H1 (cell line): Measurements from ENCODE around the gene LTA4H. TPM values are rescaled to one million over a fixed set of nuclear protein-coding genes. Genes with fewer than 3 reads are reported as not detected.

Experiments
- CTCF ChIA-PET: fragments of 300-600 bp; sonication (Branson Sonifier 250); formaldehyde crosslinking; loops from one replicate; lab custom pipeline; 2021; ENCODE audit not compliant: partially characterized antibody; lab: Charles Lee
- POLR2A ChIA-PET: fragments of 300-600 bp; sonication (Branson Sonifier 250); formaldehyde crosslinking; loops from one replicate; lab custom pipeline; 2021; ENCODE audit warnings: inconsistent platforms; ENCODE audit not compliant: partially characterized antibody; lab: Charles Lee
- DNase-seq, 2 experiments: peaks; one replicate each; pipeline versions ENCODE4 v3.0.0 to v3.0.0-alpha.2; 2010 to 2022; ENCODE audit warnings: low spot score in 2 of 2, low read depth in 1 of 2, mixed read lengths in 1 of 2
- FAIRE-seq: peaks from 2 replicates; lab custom pipeline; 2011; peaks lifted over from hg19 to GRCh38; lab: Jason Lieb, UNC
- H2AFZ ChIP-seq: 2 replicates; pipeline ENCODE4 v1.8.1; 2012; ENCODE audit warnings: low read length, inconsistent platforms
- H2AK5ac ChIP-seq: 2 replicates; pipeline ENCODE4 v1.6.1; 2013; ENCODE audit warnings: low read depth, low read length
- H2BK120ac ChIP-seq: replicated peaks from 2 replicates; pipeline ENCODE3; 2013; ENCODE audit warnings: low read depth, low read length, inconsistent platforms
- H2BK12ac ChIP-seq: 2 replicates; pipeline ENCODE4 v1.6.1; 2013; ENCODE audit warnings: low read depth, low read length
- H2BK15ac ChIP-seq: 2 replicates; pipeline ENCODE4 v1.6.1; 2013; ENCODE audit warnings: low read length
- H2BK20ac ChIP-seq: 2 replicates; pipeline ENCODE4 v1.6.1; 2013; ENCODE audit warnings: low read length
- H2BK5ac ChIP-seq: 2 replicates; pipeline ENCODE4 v1.6.1; 2013; ENCODE audit warnings: low read depth, low read length
- H3K14ac ChIP-seq: 2 replicates; pipeline ENCODE4 v1.6.1; 2013; ENCODE audit warnings: inconsistent platforms; ENCODE audit not compliant: insufficient read length
- H3K18ac ChIP-seq: 2 replicates; pipeline ENCODE4 v1.6.1; 2013; ENCODE audit warnings: low read length; ENCODE audit errors: extremely low read depth
- H3K23ac ChIP-seq: 2 replicates; pipeline ENCODE4 v1.6.1; 2013; ENCODE audit warnings: inconsistent platforms; ENCODE audit not compliant: insufficient read length
- H3K23me2 ChIP-seq: 2 replicates; pipeline ENCODE4 v1.6.1; 2013; ENCODE audit warnings: low read depth, low read length
- H3K27ac ChIP-seq: 2 replicates; pipeline ENCODE4 v1.6.1; 2011; ENCODE audit warnings: low read depth, low read length, inconsistent platforms
- H3K27me3 ChIP-seq, 4 experiments: replicated peaks in 1 of 4; 1 replicate in 1 of 4; 2 replicates in 3 of 4; pipeline versions ENCODE4 v1.6.1 to v1.8.1; 2011 to 2013; ENCODE audit warnings: low read length in 3 of 4, mild to moderate bottlenecking in 3 of 4, inconsistent platforms in 2 of 4, mixed read lengths in 2 of 4, moderate library complexity in 1 of 4; ENCODE audit not compliant: control insufficient read depth in 3 of 4, insufficient read depth in 3 of 4; ENCODE audit errors: extremely low read depth in 1 of 4
- H3K36me3 ChIP-seq, 4 experiments: 2 replicates each; pipeline versions ENCODE4 v1.6.1 to v1.8.1; 2011 to 2013; ENCODE audit warnings: mild to moderate bottlenecking in 4 of 4, low read length in 3 of 4, moderate library complexity in 2 of 4, control low read depth in 1 of 4, inconsistent platforms in 1 of 4; ENCODE audit not compliant: insufficient read depth in 4 of 4, control insufficient read depth in 2 of 4
- H3K4ac ChIP-seq: replicated peaks from 2 replicates; pipeline ENCODE3; 2013; ENCODE audit warnings: low read length, low read depth, mixed read lengths, inconsistent platforms; ENCODE audit not compliant: insufficient read length
- H3K4me1 ChIP-seq, 4 experiments: replicated peaks in 1 of 4; 1 replicate in 1 of 4; 2 replicates in 3 of 4; pipeline versions ENCODE4 v1.6.1 to v1.8.1; 2011 to 2013; ENCODE audit warnings: low read length in 3 of 4, inconsistent platforms in 2 of 4, mixed read lengths in 1 of 4; ENCODE audit not compliant: insufficient read depth in 4 of 4, control insufficient read depth in 3 of 4
- H3K4me2 ChIP-seq, 2 experiments: 2 replicates each; pipeline versions ENCODE4 v1.6.1 to v1.8.1; 2011 to 2013; ENCODE audit warnings: low read depth in 2 of 2, low read length in 2 of 2, control low read depth in 1 of 2, inconsistent platforms in 1 of 2, mild to moderate bottlenecking in 1 of 2; ENCODE audit not compliant: insufficient read depth in 1 of 2
- H3K4me3 ChIP-seq, 4 experiments: fragments of 200-600, 300-600 bp in 1 of 4; sonication (generic), shearing (Covaris generic), sonication (Bioruptor Twin) in 1 of 4; 2 replicates each; pipeline versions ENCODE4 v1.5.1 to v1.8.1; 2011 to 2016; ENCODE audit warnings: low read length in 4 of 4, low read depth in 3 of 4, control low read depth in 2 of 4, inconsistent platforms in 2 of 4, mild to moderate bottlenecking in 2 of 4, mixed read lengths in 1 of 4, moderate library complexity in 1 of 4; ENCODE audit not compliant: insufficient read depth in 2 of 4; ENCODE audit errors: extremely low read depth in 1 of 4
- H3K56ac ChIP-seq: replicated peaks from 2 replicates; pipeline ENCODE3; 2013; ENCODE audit warnings: low read depth, mild to moderate bottlenecking, mixed read lengths, low read length, inconsistent platforms; ENCODE audit not compliant: insufficient read length
- H3K79me1 ChIP-seq: 2 replicates; pipeline ENCODE4 v1.6.1; 2013; ENCODE audit warnings: low read depth, low read length, control low read depth
- H3K79me2 ChIP-seq, 2 experiments: 2 replicates each; pipeline versions ENCODE4 v1.6.1 to v1.8.1; 2012 to 2013; ENCODE audit warnings: low read length in 2 of 2, mild to moderate bottlenecking in 2 of 2, inconsistent platforms in 1 of 2; ENCODE audit not compliant: insufficient read depth in 2 of 2, control insufficient read depth in 1 of 2
- H3K9ac ChIP-seq, 4 experiments: replicated peaks in 1 of 4; 1 replicate in 1 of 4; 2 replicates in 3 of 4; pipeline versions ENCODE4 v1.6.1 to v1.8.1; 2011 to 2013; ENCODE audit warnings: low read depth in 3 of 4, low read length in 3 of 4, control low read depth in 2 of 4, mild to moderate bottlenecking in 2 of 4, moderate library complexity in 2 of 4, inconsistent platforms in 1 of 4; ENCODE audit errors: extremely low read depth in 1 of 4
- H3K9me3 ChIP-seq, 2 experiments: 2 replicates each; pipeline versions ENCODE4 v1.6.1 to v1.8.1; 2012 to 2013; ENCODE audit warnings: mild to moderate bottlenecking in 2 of 2, moderate library complexity in 2 of 2, control low read depth in 1 of 2, inconsistent platforms in 1 of 2, low read depth in 1 of 2, low read length in 1 of 2, mixed read lengths in 1 of 2; ENCODE audit not compliant: insufficient read depth in 2 of 2
- H4K20me1 ChIP-seq, 2 experiments: replicated peaks in 1 of 2; 2 replicates each; pipeline versions ENCODE3 to v1.8.1; 2011 to 2013; ENCODE audit warnings: inconsistent platforms in 2 of 2, low read length in 2 of 2, mild to moderate bottlenecking in 1 of 2; ENCODE audit not compliant: insufficient read depth in 2 of 2, control insufficient read depth in 1 of 2
- H4K5ac ChIP-seq: 2 replicates; pipeline ENCODE4 v1.6.1; 2013; ENCODE audit warnings: low read length, low read depth, mixed read lengths, inconsistent platforms; ENCODE audit not compliant: insufficient read length
- H4K8ac ChIP-seq: 2 replicates; pipeline ENCODE4 v1.8.0; 2013; ENCODE audit warnings: mild to moderate bottlenecking, moderate library complexity, low read length, inconsistent platforms; ENCODE audit not compliant: insufficient read depth; ENCODE audit errors: extremely low read depth
- H4K91ac ChIP-seq: replicated peaks from 2 replicates; pipeline ENCODE3; 2013; ENCODE audit warnings: low read length, mixed read lengths, inconsistent platforms; ENCODE audit not compliant: insufficient read length
- BCL11A ChIP-seq, 2 experiments: IDR thresholded peaks; one replicate each; pipeline ENCODE4 v1.6.1; 2011; ENCODE audit warnings: low read depth in 2 of 2, low read length in 2 of 2, mild to moderate bottlenecking in 2 of 2
- BRCA1 ChIP-seq: IDR thresholded peaks from 2 replicates; pipeline ENCODE4 v1.6.1; 2012; ENCODE audit warnings: low read depth, low read length, improper control_type of control experiment
- CTBP2 ChIP-seq: IDR thresholded peaks from 2 replicates; pipeline ENCODE4 v1.7.0; 2011; ENCODE audit warnings: borderline replicate concordance, mild to moderate bottlenecking, moderate library complexity, mixed read lengths, low read length; ENCODE audit not compliant: insufficient read depth, insufficient read length
- EZH2 ChIP-seq: fragments of 200-600 bp; sonication (generic); IDR thresholded peaks from 2 replicates; pipeline ENCODE4 v1.7.1; 2012; ENCODE audit warnings: low read depth, mild to moderate bottlenecking, moderate library complexity, low read length, inconsistent platforms; ENCODE audit not compliant: severe bottlenecking
- HDAC2 ChIP-seq, 2 experiments: fragments of 300-600 bp in 1 of 2; sonication (generic) in 1 of 2; IDR thresholded peaks; 2 replicates each; pipeline ENCODE4 v1.6.1; 2011 to 2012; ENCODE audit warnings: low read depth in 2 of 2, low read length in 2 of 2, mild to moderate bottlenecking in 2 of 2, moderate library complexity in 2 of 2, borderline replicate concordance in 1 of 2, inconsistent platforms in 1 of 2
- KDM5A ChIP-seq: fragments of 200-600 bp; IDR thresholded peaks from 2 replicates; pipeline ENCODE4 v1.7.1; 2012; ENCODE audit warnings: mild to moderate bottlenecking, low read length, inconsistent platforms, mixed read lengths
- POLR2A ChIP-seq, 2 experiments: IDR thresholded peaks; 1 replicate in 1 of 2; 2 replicates in 1 of 2; pipeline ENCODE4 v1.6.1; 2011; ENCODE audit warnings: low read depth in 2 of 2, low read length in 2 of 2, mild to moderate bottlenecking in 2 of 2; ENCODE audit errors: control extremely low read depth in 1 of 2
- WGBS, 2 experiments: shearing (Covaris generic) in 1 of 2; methylation state at CpG; one replicate each; pipeline versions ENCODE4 v1.1.6 to v1.1.7; 2013 to 2015; ENCODE audit warnings: low lambda C conversion rate in 2 of 2, mixed read lengths in 2 of 2, inconsistent platforms in 1 of 2, low coverage in 1 of 2, missing lambda C conversion rate in 1 of 2; ENCODE audit not compliant: insufficient replicate concordance in 2 of 2, insufficient coverage in 1 of 2, insufficient read length in 1 of 2; ENCODE audit errors: extremely low coverage in 1 of 2, missing lambda C conversion rate in 1 of 2; 5-methylcytosine and 5-hydroxymethylcytosine counted together
- polyA plus RNA-seq, 7 experiments: library from polyadenylated mRNA; depleted of rRNA in 3 of 7; stranded (reverse) in 5 of 7; unstranded in 2 of 7; fragments of >200 nt in 5 of 7; fragments of 200-250 nt in 2 of 7; gene quantifications; 1 replicate in 5 of 7; 2 replicates in 1 of 7; 4 replicates in 1 of 7; pipeline versions ENCODE4 v1.2.1 to v1.2.3, GENCODE V29; 2011 to 2013; ENCODE audit warnings: missing spikeins in 2 of 7, mixed read lengths in 2 of 7
- total RNA-seq: library from RNA; stranded (reverse); fragmentation: NEBNext Ultra II Directional; extraction: Animal tissue kit (Norgen Biotek cat#: 25700); gene quantifications from 2 replicates; pipeline ENCODE4 v1.2.1, GENCODE V29; 2021
- TF ChIP-seq, protein P1 (sequence below), 3 experiments: IDR thresholded peaks; 1 replicate in 2 of 3; 2 replicates in 1 of 3; pipeline versions ENCODE4 v1.5.1 to v1.6.1; 2011; ENCODE audit warnings: low read length in 3 of 3, mild to moderate bottlenecking in 3 of 3, inconsistent platforms in 2 of 3, low read depth in 1 of 3, moderate library complexity in 1 of 3; ENCODE audit not compliant: insufficient read depth in 1 of 3; ENCODE audit errors: control extremely low read depth in 1 of 3
- TF ChIP-seq, protein P2 (sequence below): IDR thresholded peaks from 2 replicates; pipeline ENCODE4 v1.6.1; 2012; ENCODE audit warnings: low read length, inconsistent platforms

LTA4H gene
- total and polyA plus RNA-seq, 2 of the 8 experiments (the other 6 are each of a cell fraction or from before 2014, with no cell fraction given), result 106 to 167 TPM

DNA sequence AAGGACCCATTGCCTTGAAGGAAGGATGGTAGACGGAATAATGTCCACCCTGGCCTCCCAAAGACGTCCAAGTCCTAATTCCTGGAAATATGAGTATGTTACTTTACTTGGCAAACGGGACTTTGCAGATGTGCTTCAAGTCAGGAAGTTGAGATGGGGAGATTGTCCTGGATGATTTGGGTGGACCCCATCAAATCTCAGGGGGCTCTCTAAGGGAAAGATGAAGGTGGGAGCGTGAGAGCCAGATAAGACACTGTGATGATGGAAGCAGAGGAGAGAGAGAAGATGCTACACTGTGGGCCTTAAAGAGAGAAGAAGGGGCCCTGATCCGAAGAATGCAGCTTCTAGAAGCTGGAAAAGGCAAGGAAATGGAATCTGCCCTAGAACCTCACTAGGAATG lies 29.6 kb upstream of the LTA4H start:
- Histone ChIP-seq H3K4ac (no peak overlapping the region), H3K18ac (no peak overlapping the region), H4K5ac (no peak overlapping the region), H3K27me3 (no peaks in the 10 kb centered on the region), H2BK15ac (no peak overlapping the region), H2BK120ac (no peak overlapping the region), H3K9me3 (no peaks in the 10 kb centered on the region; a peak in 1 of 4 replicates), H2BK20ac (no peak overlapping the region), H3K79me1 (no peaks in the 10 kb centered on the region), H3K23me2 (no peaks in the 10 kb centered on the region), H3K14ac (no peak overlapping the region), H2AK5ac (no peak overlapping the region), H4K8ac (no peak overlapping the region), H4K20me1 (no peaks in the 10 kb centered on the region), H3K23ac (no peak overlapping the region), H3K9ac (no peak overlapping the region), H2AFZ (no peak overlapping the region), H4K91ac (no peak overlapping the region), H3K4me2 (no peak overlapping the region), H3K4me3 (no peak overlapping the region), H3K27ac (no peak overlapping the region), H3K79me2 (no peaks in the 10 kb centered on the region), H3K36me3 (no peaks in the 10 kb centered on the region), H3K56ac (no peak overlapping the region), H2BK5ac (no peak overlapping the region), H3K4me1 (peaks cover 0 to 8% (median 0%) of the 10 kb centered on the region in 4 experiments; a peak in 3 of 7 replicates), H2BK12ac (no peak overlapping the region)
- FAIRE-seq (no peak), DNase-seq (no peak)
- 86% methylated on average over 5 of the region's 5 CpGs; no CpG with 5 or more reads in 1 of the 2 experiments for WGBS, 2 experiments
- POLR2A ChIA-PET, result no interaction called here
- CTCF ChIA-PET, result interaction anchor here (0.9 to 4.2 kb wide), 8 partner anchors 8 to 451 kb away, joined by 3 to 21 read pairs (median 8); no protein-coding TSS in a partner anchor
- TF ChIP-seq, protein P1, sequence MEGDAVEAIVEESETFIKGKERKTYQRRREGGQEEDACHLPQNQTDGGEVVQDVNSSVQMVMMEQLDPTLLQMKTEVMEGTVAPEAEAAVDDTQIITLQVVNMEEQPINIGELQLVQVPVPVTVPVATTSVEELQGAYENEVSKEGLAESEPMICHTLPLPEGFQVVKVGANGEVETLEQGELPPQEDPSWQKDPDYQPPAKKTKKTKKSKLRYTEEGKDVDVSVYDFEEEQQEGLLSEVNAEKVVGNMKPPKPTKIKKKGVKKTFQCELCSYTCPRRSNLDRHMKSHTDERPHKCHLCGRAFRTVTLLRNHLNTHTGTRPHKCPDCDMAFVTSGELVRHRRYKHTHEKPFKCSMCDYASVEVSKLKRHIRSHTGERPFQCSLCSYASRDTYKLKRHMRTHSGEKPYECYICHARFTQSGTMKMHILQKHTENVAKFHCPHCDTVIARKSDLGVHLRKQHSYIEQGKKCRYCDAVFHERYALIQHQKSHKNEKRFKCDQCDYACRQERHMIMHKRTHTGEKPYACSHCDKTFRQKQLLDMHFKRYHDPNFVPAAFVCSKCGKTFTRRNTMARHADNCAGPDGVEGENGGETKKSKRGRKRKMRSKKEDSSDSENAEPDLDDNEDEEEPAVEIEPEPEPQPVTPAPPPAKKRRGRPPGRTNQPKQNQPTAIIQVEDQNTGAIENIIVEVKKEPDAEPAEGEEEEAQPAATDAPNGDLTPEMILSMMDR (IDR thresholded peaks at IDR 0.05; ENCODE audit: control extremely low read depth in 1 of 3, insufficient read depth in 1 of 3, low read depth in 1 of 3, low read length in 3 of 3), result no peak
- TF ChIP-seq, protein P2, sequence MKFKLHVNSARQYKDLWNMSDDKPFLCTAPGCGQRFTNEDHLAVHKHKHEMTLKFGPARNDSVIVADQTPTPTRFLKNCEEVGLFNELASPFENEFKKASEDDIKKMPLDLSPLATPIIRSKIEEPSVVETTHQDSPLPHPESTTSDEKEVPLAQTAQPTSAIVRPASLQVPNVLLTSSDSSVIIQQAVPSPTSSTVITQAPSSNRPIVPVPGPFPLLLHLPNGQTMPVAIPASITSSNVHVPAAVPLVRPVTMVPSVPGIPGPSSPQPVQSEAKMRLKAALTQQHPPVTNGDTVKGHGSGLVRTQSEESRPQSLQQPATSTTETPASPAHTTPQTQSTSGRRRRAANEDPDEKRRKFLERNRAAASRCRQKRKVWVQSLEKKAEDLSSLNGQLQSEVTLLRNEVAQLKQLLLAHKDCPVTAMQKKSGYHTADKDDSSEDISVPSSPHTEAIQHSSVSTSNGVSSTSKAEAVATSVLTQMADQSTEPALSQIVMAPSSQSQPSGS, result no peak
- TF ChIP-seq HDAC2 (IDR thresholded peaks at IDR 0.05; ENCODE audit: borderline replicate concordance in 1 of 2, low read depth in 2 of 2, low read length in 2 of 2) (no peak), POLR2A (IDR thresholded peaks at IDR 0.05; ENCODE audit: control extremely low read depth in 1 of 2, low read depth in 2 of 2, low read length in 2 of 2) (no peak), BCL11A (IDR thresholded peaks at IDR 0.05; ENCODE audit: low read depth in 2 of 2, low read length in 2 of 2) (no peak), KDM5A (no peak), CTBP2 (no peak), BRCA1 (no peak), EZH2 (no peak)
